Measurements from ENCODE around the gene DTD1. TPM values are rescaled to one million over a fixed set of nuclear protein-coding genes. Genes with fewer than 3 reads are reported as not detected.

Gene DTD1
- total RNA-seq, 1 donor from 2014 or later = 92.6 TPM

- DNase-seq (ENCODE audit: low read depth) = no peak
Observed at GRCh38 chr20:18702736-18703135, 114.9 kb downstream of the DTD1 start.

DNA sequence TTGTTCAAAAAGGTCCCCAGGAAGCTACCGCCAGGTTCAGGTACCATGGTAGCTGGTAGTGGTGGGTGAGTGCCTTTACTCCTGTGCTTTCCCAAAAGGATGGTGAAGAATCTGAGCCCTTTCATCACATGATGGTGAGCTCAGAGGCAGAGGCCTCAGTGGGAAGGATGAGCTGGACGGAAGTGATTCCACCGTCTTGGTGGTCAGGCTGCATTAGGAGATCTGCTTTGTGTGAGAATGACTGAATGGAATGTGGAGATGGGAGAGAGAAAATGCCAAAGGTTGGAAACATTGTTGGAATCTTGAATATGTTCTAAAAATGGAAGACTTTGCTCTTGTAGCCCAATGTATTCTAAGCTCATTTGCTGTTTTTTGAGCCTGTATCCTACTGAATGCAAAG, 117.6 kb downstream of the DTD1 start:
- peak; percentile 62 for DNase-seq (ENCODE audit: low read depth)

GRCh38 chr20:18705910-18706309, 118.1 kb downstream of the DTD1 start:
- peak; percentile 18 for DNase-seq (ENCODE audit: low read depth)

DNA sequence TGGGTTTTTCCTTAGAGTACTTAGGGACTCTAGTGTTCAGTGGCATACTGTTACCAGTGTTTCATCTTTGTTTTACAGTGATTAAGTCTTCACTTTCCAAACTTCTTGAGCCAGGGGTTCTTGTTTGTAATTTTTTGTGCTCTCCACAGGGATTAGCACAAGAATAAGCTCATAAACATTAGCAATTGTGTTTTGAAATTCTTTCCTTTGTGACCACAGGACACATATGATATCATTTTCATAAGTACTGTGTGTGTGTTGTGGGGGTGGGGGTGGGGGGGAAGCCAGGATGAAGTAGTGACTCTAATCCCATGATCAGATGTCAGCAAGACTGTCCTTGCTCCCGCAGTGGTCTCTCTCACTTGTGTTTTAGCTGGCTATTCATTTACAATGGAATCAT, 124.3 kb downstream of the DTD1 start:
- no peak for DNase-seq (ENCODE audit: low read depth)

DNA sequence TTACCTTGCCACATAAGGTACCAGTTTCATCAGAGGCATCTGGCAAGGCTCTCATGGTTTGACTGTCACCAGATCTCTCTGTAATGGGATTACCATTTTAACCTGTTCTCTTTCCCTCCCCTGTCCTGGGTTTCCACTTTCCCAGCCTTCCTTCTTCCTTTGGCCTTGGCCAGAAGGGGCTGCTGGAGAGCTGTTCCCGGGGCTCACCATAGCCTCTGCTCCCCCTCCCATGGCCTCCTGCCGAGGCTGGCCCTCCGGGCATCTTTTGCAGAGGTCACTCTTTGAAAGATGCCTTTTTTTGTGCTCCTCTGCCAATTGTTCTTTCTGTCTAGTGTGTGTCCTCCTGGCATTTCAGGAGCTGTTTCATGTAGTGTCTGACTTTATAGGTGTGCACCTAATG, 125.0 kb downstream of the DTD1 start:
- DNase-seq (ENCODE audit: low read depth) = no peak

- DNase-seq (ENCODE audit: low read depth) = no peak
Observed at GRCh38 chr20:18715564-18715963, 127.7 kb downstream of the DTD1 start.

DNA sequence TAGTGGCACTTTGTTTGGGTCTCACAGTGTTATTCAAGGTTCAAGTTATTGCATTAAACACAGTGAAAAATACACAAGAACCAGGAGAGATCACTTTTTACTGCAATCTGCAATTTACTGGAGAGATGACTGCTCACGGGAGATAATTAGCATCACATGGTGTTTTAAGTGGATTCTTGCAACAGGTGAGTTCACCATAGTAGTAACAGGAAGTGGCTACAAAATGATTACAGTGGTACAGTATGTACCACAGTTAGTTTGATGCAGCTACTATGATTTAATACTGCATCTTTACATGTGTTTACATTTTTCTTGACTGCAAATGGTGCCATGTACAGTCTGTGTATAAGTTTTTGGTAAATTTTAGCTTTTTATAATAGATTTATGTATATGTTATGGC, 129.2 kb downstream of the DTD1 start:
- no peak for DNase-seq (ENCODE audit: low read depth)

DNA sequence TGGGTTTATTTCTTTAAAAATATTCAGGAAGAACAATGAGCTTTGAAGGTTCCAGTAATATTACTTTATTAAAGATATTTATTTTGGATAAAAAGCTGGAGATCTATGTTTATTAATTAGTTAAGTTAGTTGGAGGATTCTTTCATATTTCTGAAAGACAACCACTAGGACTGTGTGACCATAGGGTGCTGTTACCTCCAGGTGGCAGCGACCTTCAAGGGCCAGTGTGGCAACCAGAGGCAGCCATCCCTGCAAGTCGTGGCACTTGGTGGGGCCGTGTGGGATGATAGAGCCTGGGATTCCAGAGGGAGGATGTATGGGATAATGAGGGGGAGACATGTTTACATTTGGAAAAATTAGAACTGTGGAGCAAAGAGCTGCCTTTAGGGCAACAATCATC, 130.3 kb downstream of the DTD1 start:
- no peak for DNase-seq (ENCODE audit: low read depth)

- DNase-seq (ENCODE audit: low read depth) = peak; percentile 48
Observed at GRCh38 chr20:18719426-18719825, 131.6 kb downstream of the DTD1 start.

DNA sequence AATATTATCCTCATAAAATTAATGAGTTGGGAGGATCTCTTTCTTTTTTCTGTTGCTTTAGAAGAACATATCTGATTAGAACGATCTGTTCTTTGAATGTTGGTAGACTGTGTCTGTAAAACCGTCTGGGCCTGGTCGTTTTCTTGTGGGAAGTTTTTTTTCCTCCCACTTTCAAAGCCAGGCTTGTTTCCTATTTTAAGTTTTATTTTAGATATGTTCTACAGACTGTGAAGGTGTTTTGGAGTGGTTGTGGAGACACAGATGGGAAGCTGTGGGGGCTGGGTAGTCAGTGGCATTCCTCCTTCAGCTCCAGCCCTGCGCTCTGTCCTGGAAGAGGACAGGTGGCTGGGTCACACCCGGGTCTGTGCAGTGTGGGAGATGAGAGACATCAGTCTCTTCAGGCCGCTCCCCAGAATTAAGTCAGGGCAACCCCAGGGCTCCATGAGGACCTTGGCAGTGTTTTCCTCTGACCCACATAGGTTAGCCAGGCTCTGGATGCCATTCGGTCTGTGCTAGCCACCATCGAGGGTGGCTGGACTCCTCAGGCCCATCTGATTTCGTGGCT, 133.8 kb downstream of the DTD1 start:
- no peak for DNase-seq (ENCODE audit: low read depth)

GRCh38 chr20:18722371-18722770, 134.5 kb downstream of the DTD1 start:
- peak; percentile 31 for DNase-seq (ENCODE audit: low read depth)

DNA sequence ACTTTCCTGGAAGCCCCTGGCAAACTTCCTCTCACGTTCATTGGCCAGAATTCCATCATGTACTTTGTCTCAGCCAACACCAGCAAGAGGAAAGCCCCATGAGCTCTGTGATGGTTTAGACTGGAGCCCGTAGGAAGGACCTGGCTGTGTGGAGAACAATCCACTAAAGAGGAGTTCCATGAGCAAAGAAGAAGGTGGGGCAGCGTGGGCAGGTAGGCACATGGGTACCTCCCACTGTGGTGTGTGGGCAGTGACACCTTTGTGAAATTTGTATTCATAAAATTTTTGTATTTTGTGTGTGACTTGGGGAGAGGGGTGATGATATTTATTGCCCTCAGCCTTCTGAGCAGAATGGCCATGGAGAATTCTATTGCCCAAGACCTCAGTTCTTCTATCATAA, 136.2 kb downstream of the DTD1 start:
- no peak for DNase-seq (ENCODE audit: low read depth)

DNA sequence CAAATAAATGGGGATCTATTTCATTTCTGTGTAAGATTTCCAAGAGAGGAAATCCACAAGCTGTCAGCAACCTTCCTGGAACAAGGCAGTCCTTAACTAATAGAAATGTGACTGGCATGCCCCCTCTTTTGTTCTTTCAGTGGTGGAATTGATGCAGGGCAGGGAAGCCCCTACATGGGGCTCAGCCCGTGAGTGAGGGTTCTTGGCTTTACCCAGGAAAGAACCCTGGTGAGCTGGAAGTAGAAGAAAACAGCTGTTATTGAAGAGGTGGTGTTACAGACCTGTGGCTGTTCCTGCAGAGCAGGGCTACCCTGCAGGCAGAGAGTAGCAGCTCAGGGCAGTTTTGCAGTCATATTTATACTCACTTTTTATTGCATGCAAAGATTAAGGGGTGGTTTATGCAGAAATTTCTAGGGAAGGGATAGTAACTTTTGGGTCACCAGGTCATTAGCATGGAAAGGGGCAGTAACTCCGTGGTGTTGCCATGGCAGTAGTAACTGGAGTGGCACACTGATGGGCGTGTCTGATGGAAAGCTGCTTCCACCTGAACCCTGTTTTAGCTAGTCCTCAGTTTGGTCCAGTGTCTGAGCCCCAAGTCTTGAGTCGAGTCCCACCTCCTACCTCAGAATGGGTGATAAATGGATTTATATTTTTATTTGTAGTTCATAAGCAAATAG, 137.1 kb downstream of the DTD1 start:
- DNase-seq (ENCODE audit: low read depth) = no peak

GRCh38 chr20:18727032-18727508, 139.2 kb downstream of the DTD1 start:
- peak; percentile 33 for DNase-seq (ENCODE audit: low read depth)

DNA sequence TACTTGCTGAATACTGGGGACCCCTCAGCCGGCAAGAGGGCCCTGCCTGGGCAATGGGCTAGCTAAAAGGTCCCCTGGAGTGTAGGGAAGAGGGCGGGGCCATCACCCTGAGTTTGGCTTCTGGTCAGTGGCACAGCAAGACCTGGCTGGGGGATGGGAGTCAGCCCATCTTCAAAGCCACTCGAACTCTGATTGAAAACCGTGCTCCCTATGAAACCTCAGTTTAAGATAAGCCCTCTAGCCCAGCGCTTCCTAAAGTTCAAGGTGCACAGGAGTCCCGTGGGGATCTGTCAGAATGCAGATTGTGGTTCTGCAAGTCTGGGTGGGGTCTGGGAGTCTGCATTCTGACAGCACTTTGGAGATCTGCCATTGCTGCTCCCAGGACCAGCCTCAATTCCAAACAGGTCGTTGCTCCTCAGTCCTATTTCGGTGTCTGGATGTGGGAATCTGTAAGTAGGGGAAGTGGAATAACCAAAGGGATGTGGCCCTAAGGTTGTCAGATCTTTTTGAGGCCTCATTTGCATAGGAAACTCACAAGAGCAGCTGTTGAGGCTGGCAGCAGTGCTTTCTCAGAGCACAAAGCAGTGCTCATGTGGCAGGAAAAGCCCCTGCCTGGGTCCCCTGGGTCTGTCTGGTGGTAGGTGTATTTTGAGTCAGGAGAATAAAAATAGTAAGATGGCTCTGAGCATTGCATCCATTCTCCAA, 140.5 kb downstream of the DTD1 start:
- DNase-seq (ENCODE audit: low read depth) = no peak

DNA sequence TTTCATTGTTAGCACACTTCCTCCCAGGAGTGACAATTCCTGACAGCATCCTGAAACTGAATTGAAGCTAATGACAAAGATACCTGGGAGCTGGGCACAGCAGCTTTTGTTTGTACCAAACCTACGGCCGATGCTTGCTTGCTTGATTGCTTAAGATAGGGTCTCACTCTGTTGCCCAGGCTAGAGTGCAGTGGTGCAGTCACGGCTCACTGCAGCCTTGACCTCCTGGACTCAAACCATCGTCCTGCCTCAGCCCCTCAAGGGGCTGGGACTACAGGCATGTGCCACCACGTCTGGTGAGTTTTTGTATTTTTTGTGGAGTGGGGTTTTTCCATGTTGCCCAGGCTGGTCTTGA, 141.0 kb downstream of the DTD1 start:
- DNase-seq (ENCODE audit: low read depth) = no peak

DNA sequence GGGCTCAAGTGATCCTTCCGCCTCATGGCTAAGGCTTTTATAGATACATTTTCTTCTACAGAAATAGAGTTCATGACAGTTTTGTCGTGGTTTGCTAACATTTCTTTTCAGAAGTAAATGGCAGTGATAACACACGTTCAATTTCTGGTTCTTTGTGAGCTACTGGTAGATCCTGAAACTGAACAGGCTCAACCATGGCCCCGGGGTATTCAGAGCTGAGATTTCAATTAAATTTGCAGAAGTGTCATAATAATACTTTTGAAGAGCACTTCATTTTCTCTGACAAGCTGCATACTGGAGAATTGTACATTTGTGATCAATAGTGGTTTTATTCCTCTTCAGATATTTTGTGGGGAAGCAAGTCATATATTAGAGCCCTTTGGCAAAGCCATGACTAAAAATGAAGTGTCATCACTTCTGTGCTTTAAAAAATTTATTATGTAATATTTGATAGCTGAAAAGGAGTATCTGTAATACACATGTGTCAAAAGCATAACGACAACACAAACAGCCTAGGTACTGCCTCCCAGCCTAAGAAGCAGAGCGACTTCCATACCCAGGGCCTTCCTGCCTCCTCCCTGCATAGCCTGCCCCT, 141.5 kb downstream of the DTD1 start:
- no peak for DNase-seq (ENCODE audit: low read depth)

DNA sequence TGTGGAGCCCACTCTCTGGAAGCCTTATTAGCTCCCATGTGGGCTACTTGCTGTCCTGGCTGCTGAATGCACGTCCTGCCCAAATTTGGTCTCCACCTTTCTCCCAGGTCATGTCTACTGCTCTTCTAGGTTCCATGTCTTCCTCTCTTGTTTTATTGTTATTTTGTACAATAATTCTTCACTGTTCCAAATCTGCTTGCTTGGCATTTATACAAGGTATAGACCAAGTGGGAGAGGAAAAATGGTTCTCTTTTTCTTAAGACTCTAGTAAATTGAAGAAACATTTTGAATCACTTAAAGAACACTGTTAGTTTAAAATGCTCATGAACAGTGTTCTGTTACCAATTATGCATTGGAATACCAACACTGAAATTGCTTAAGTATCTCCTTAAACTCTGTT, 144.1 kb downstream of the DTD1 start:
- DNase-seq (ENCODE audit: low read depth) = no peak

GRCh38 chr20:18734525-18735189, 146.8 kb downstream of the DTD1 start:
- no peak for DNase-seq (ENCODE audit: low read depth)

GRCh38 chr20:18737140-18737539, 149.3 kb downstream of the DTD1 start:
- no peak for DNase-seq (ENCODE audit: low read depth)

DNA sequence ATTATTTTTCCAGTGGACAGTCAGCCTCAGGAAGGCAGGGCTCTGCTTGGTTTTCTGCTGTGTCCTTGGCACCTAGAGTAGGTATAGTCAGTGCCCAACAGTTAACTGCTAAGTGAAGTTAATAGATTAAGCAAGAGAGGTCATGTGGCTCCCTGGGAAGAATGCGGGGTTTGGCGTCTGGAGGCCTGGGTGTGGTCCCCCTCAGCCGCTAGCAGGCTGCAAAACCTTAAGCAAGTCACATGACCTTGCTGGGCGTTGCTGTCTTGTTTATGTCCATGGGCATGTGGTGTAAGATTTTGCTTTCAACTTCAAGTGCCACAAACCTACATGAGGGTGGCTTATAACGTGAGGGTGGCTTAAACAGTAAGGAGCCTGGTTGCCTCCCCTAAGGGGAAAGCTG, 150.2 kb downstream of the DTD1 start:
- DNase-seq (ENCODE audit: low read depth) = no peak

DNA sequence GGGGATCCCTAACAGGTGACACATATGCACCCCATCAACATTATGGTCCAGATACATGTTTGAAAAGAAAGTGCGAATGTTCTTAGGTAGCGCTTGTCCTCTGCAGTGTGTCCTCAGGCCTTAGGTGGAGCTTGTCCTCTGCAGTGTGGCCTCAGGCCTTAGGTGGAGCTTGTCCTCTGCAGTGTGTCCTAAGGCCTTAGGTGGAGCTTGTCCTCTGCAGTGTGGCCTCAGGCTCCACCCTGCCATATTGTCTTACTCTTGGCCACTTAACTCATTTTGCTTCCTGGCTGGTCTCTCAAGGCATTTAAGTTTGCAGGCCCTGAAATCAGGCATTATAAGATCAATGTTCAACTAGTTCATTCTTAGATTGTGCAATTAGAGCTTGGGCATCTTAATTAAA, 151.0 kb downstream of the DTD1 start:
- DNase-seq (ENCODE audit: low read depth) = no peak

Data from renal cortical epithelial cell (primary cell).